Spleen (tissue), 11 donors: ENCODE data around the gene RILPL1. TPM values are rescaled to one million over a fixed set of nuclear protein-coding genes. Genes with fewer than 3 reads are reported as not detected.

ENCODE experiments used
- DNase-seq: peaks from one replicate; pipeline ENCODE4 v3.0.0-alpha.2; 2020
- H3K27ac ChIP-seq, 8 donors: fragments of 200-600 bp; sonication (generic) in 7 of 8; 1 replicate in 4 of 8; 2 replicates in 4 of 8; pipeline versions ENCODE4 v1.5.0 to v1.8.0; 2016 to 2021; ENCODE audit warnings: inconsistent platforms in 4 of 8, mild to moderate bottlenecking in 4 of 8, moderate library complexity in 1 of 8
- H3K27me3 ChIP-seq, 7 donors: fragments of 200-600 bp; sonication (generic) in 6 of 7; replicated peaks in 1 of 7; 1 replicate in 4 of 7; 2 replicates in 3 of 7; pipeline versions ENCODE4 v1.5.0 to v1.8.0; 2016 to 2021; ENCODE audit warnings: inconsistent platforms in 3 of 7, mild to moderate bottlenecking in 1 of 7
- H3K36me3 ChIP-seq, 6 donors: fragments of 200-600 bp; sonication (generic) in 5 of 6; 1 replicate in 4 of 6; 2 replicates in 2 of 6; pipeline versions ENCODE4 v1.5.0 to v1.8.0; 2016 to 2021; ENCODE audit warnings: inconsistent platforms in 2 of 6
- H3K4me1 ChIP-seq, 6 donors: fragments of 200-600 bp; sonication (generic) in 5 of 6; 1 replicate in 3 of 6; 2 replicates in 3 of 6; pipeline versions ENCODE4 v1.5.0 to v1.8.0; 2016 to 2021; ENCODE audit warnings: inconsistent platforms in 3 of 6
- H3K4me3 ChIP-seq, 8 donors: fragments of 200-600 bp; sonication (generic) in 7 of 8; 1 replicate in 4 of 8; 2 replicates in 4 of 8; pipeline versions ENCODE4 v1.5.0 to v1.8.0; 2016 to 2021; ENCODE audit warnings: inconsistent platforms in 4 of 8, mild to moderate bottlenecking in 4 of 8, moderate library complexity in 2 of 8
- H3K9me3 ChIP-seq, 8 donors: fragments of 200-600 bp; sonication (generic) in 7 of 8; 1 replicate in 4 of 8; 2 replicates in 4 of 8; pipeline versions ENCODE4 v1.5.0 to v1.8.0; 2016 to 2021; ENCODE audit warnings: inconsistent platforms in 4 of 8
- POLR2A ChIP-seq, 3 donors: fragments of 450-650 bp; IDR thresholded peaks; one replicate each; pipeline ENCODE4 v1.5.1; 2017; ENCODE audit warnings: antibody characterized with exemption in 3 of 3, mild to moderate bottlenecking in 1 of 3
- POLR2AphosphoS5 ChIP-seq, 3 donors: sonication (generic); formaldehyde crosslinking; IDR thresholded peaks; one replicate each; pipeline ENCODE4 v1.5.1; 2017; ENCODE audit warnings: antibody characterized with exemption in 3 of 3
- WGBS, 5 donors: extraction: QIAGEN DNeasy Blood & Tissue Kit in 3 of 5; methylation state at CpG; one replicate each; pipeline versions ENCODE4 v1.1.5 to v1.1.7; 2013 to 2018; 5-methylcytosine and 5-hydroxymethylcytosine counted together
- intact Hi-C: fragments of 100-400 bp; cut with DNase I; formaldehyde crosslinking; loops from one replicate; pipeline ENCODE4 v1.15.0; 2023; ENCODE audit warnings: low total_unique reads
- polyA plus RNA-seq, 3 donors: library from polyadenylated mRNA; stranded (reverse); fragments of 200-250 nt; gene quantifications; one replicate each; pipeline ENCODE4 v1.2.1, GENCODE V29; 2013
- total RNA-seq, 7 donors: library from RNA; depleted of rRNA in 3 of 7; stranded (reverse); fragments of >200 nt in 3 of 7; fragmentation: NEBNext Ultra II Directional in 4 of 7; extraction: Animal tissue kit (Norgen Biotek cat#: 25700) in 4 of 7; gene quantifications; one replicate each; pipeline versions ENCODE4 v1.1.0 to v1.2.1, GENCODE V29; 2016 to 2021
- TF ChIP-seq, protein P1 (sequence below), 11 experiments: fragments of 200-600 bp in 7 of 11; fragments of 450-650 bp in 4 of 11; sonication (generic) in 4 of 11; IDR thresholded peaks in 8 of 11; conservative IDR thresholded peaks in 3 of 11; 1 replicate in 7 of 11; 2 replicates in 4 of 11; pipeline versions ENCODE4 v1.4.0 to v1.8.0; 2016 to 2021; ENCODE audit warnings: antibody characterized with exemption in 11 of 11, inconsistent platforms in 4 of 11, mild to moderate bottlenecking in 1 of 11
- donor health status: healthy with polysubstance abuse.
- donor health status: DM: no; HTN: no; CAD: no; lungs with moderate emphysema.
- donor health status: DM: no; HTN: no; CAD: no.
- donor health status: Bipolar disorder and iron deficiency.
- donor health status: healthy.
- donor health status: DM: no; HTN: no; CAD: no.
- donor health status: DM: yes; HTN: yes; CAD: no.

RILPL1 gene
- total and polyA plus RNA-seq, 10 donors, result 3.2 to 13.6 (median 9.0) TPM

DNA sequence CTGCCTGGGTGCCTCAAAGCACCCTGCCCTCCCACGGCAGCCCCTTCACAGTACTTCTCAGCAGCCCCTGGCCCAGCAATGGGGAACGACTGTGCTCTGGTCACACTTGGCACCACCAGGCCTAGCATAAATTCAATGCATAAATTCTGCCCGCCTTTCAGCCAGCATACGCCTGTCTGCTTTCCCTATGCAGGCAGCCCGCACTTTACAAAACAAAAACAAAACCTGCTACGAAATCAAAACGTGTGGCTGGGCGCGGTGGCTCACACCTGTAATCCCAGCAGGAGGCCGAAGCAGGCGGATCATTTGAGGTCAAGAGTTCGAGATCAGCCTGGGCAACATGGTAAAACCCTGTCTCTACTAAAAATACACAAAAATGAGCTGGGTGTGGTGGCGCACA is 42.0 kb downstream of the RILPL1 start:
- no peak overlapping the region for H3K27ac ChIP-seq
- H3K4me3 ChIP-seq, result no peak overlapping the region
- H3K36me3 ChIP-seq, result peaks cover 0 to 2% (median 0%) of the 10 kb centered on the region in 6 donors
- no peaks in the 10 kb centered on the region for H3K27me3 ChIP-seq
- H3K4me1 ChIP-seq, result no peaks in the 10 kb centered on the region
- intact Hi-C loops, result no loop called here
- H3K9me3 ChIP-seq, result no peaks in the 10 kb centered on the region
- 91 to 95% (median 93%) methylated on average over 13 of the region's 13 CpGs for WGBS, 5 donors
- DNase-seq, result no peak
- TF ChIP-seq POLR2A (IDR thresholded peaks at IDR 0.05), result no peak

DNA sequence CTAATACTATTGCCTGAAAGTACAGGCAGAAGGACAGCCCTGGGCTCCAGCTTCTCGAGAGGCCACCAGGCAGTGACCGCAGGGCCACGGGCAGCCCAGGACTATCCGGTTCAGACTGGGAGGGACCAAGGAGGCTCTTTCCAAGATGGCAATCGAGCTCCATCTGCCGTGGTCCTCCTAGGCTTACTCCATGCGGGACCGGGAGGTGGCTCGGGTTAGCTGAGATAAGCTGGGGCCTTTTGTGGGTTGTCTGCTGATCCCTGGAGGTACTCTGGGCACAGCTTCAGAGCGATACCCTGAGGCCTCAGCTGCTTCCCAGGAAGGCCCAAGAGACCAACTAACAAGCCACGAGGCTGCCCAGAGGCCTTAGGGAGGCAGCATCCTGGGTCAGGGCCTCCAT is 42.5 kb downstream of the RILPL1 start:
- Histone ChIP-seq H3K4me3 (no peak overlapping the region), H3K36me3 (no peaks in the 10 kb centered on the region), H3K27me3 (no peaks in the 10 kb centered on the region), H3K4me1 (no peaks in the 10 kb centered on the region), H3K9me3 (no peaks in the 10 kb centered on the region), H3K27ac (no peak overlapping the region)
- 63 to 90% (median 88%) methylated on average over 2 to 11 of the region's 11 CpGs for WGBS, 5 donors
- intact Hi-C loops, result no loop called here
- no peak for DNase-seq
- TF ChIP-seq, protein P1, sequence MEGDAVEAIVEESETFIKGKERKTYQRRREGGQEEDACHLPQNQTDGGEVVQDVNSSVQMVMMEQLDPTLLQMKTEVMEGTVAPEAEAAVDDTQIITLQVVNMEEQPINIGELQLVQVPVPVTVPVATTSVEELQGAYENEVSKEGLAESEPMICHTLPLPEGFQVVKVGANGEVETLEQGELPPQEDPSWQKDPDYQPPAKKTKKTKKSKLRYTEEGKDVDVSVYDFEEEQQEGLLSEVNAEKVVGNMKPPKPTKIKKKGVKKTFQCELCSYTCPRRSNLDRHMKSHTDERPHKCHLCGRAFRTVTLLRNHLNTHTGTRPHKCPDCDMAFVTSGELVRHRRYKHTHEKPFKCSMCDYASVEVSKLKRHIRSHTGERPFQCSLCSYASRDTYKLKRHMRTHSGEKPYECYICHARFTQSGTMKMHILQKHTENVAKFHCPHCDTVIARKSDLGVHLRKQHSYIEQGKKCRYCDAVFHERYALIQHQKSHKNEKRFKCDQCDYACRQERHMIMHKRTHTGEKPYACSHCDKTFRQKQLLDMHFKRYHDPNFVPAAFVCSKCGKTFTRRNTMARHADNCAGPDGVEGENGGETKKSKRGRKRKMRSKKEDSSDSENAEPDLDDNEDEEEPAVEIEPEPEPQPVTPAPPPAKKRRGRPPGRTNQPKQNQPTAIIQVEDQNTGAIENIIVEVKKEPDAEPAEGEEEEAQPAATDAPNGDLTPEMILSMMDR (IDR thresholded peaks at IDR 0.05 in 8 of 11, conservative IDR thresholded peaks at IDR 0.05 in 3 of 11), result no peak
- no peak for TF ChIP-seq POLR2AphosphoS5 (IDR thresholded peaks at IDR 0.05)
- no peak for TF ChIP-seq POLR2A (IDR thresholded peaks at IDR 0.05)

DNA sequence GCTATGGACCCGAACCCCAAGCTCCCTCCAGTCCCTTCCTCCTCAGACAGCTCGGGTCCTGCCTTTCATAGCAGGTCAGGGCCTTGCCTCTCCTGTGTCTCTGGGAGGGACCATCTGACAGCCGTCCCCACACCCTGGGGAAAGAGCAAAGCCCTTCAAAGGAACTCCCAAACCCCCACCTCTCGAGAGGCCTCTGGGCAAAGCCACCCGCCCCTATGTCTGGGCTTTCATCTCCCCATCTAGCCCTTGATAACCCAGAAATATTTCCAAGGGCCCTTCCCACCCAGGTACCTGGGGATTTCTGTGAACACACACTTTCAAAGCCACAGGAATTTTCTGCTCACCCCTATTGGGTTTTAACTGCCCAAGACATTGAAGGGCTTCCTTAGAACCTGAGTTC is 43.4 kb downstream of the RILPL1 start:
- H3K27ac ChIP-seq, result no peak overlapping the region
- H3K27me3 ChIP-seq, result no peaks in the 10 kb centered on the region
- intact Hi-C loops, result no loop called here
- H3K9me3 ChIP-seq, result no peaks in the 10 kb centered on the region
- no peak for TF ChIP-seq POLR2A (IDR thresholded peaks at IDR 0.05)
- TF ChIP-seq POLR2AphosphoS5 (IDR thresholded peaks at IDR 0.05), result no peak
- TF ChIP-seq, protein P1 (IDR thresholded peaks at IDR 0.05 in 8 of 11, conservative IDR thresholded peaks at IDR 0.05 in 3 of 11), result no peak
- no peak overlapping the region for H3K4me3 ChIP-seq
- H3K4me1 ChIP-seq, result peaks cover 0 to 1% (median 0%) of the 10 kb centered on the region in 6 donors
- peaks cover 0 to 6% (median 0%) of the 10 kb centered on the region in 6 donors for H3K36me3 ChIP-seq
- 68 to 84% (median 80%) methylated on average over 5 of the region's 5 CpGs for WGBS, 5 donors
- no peak for DNase-seq

DNA sequence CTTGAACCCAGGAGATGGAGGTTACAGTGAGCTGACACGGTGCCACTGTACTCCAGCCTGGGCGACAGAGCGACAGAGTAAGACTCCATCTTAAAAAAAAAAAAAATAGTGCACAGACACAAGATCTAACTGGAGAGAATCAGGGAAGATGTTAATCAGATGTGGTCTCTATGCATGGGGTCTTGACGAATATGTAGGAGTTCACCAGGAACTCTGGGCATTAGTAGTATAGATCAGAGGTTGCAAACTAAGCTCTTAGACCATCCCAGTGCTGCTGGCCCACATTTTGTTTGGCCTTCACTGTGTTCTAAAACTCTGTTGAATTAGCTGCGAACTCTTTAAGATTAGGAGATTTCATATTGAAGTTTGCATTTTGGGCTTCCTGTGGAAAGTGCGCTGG is 43.9 kb downstream of the RILPL1 start:
- Histone ChIP-seq H3K4me3 (no peak overlapping the region), H3K27ac (no peak overlapping the region), H3K9me3 (no peaks in the 10 kb centered on the region), H3K27me3 (no peaks in the 10 kb centered on the region), H3K36me3 (peaks cover 0 to 10% (median 0%) of the 10 kb centered on the region in 6 donors), H3K4me1 (peaks cover 0 to 6% (median 0%) of the 10 kb centered on the region in 6 donors)
- no peak for DNase-seq
- no peak for TF ChIP-seq POLR2A (IDR thresholded peaks at IDR 0.05)
- TF ChIP-seq POLR2AphosphoS5 (IDR thresholded peaks at IDR 0.05), result no peak
- 87 to 96% (median 94%) methylated on average over 6 of the region's 6 CpGs for WGBS, 5 donors
- intact Hi-C loops, result no loop called here

DNA sequence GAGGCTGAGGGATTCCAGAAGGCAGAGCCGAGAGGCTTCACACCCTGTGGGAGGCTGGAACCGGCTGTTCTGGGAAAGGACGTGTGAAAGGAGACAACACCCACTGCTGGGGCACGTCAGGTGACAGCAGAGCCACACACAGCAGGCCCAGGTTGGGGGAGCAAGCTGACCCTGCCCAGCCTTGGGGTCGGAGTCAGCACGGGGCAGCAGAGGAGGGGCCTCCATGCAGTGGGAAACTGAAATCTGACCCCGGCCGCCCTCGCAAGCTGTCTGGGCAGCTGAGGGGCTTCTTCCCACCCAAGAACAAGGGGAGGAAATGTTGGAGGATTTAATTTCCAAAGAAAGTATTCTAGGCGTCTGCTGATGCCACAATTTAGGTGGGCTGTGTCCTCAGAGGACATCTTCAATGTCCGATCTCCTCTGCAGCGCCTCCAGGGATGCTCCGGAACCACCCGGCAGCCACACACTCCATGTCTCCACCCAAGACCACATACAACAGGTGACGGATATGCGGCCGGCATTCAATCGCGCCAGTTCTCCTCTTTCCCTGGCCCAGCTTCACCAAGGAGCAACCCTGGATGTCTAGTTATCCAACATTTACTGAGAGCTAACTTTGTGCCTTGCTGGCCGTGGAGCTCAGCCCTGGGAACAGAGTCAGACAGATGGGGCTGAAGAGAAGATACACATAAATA is 44.8 kb downstream of the RILPL1 start:
- Histone ChIP-seq H3K27ac (no peak overlapping the region), H3K9me3 (no peaks in the 10 kb centered on the region)

More for the DNA sequence above, 44.8 kb downstream of the RILPL1 start:
- peaks cover 0 to 16% (median 0%) of the 10 kb centered on the region in 6 donors for H3K36me3 ChIP-seq
- no peaks in the 10 kb centered on the region for H3K27me3 ChIP-seq
- H3K4me1 ChIP-seq, result peaks cover 0 to 15% (median 7%) of the 10 kb centered on the region in 6 donors
- TF ChIP-seq POLR2A (IDR thresholded peaks at IDR 0.05), result no peak
- TF ChIP-seq, protein P1 (IDR thresholded peaks at IDR 0.05 in 8 of 11, conservative IDR thresholded peaks at IDR 0.05 in 3 of 11), result no peak
- peak in 1 of 3 donors; percentile 9 for TF ChIP-seq POLR2AphosphoS5 (IDR thresholded peaks at IDR 0.05)
- WGBS, 5 donors, result 82 to 93% (median 89%) methylated on average over 19 to 20 of the region's 20 CpGs
- no peak overlapping the region for H3K4me3 ChIP-seq
- no peak for DNase-seq
- intact Hi-C loops, result no loop called here
